BLaER1 treated with 17β-estradiol and CSF1 and Interleukin-3, amounts not matched to agents 10 nM and 100 nM (cell line): ENCODE data around the gene DAND5.
A peak's percentile ranks its signal among the peaks of the same experiment; 100 is the strongest.

Experiments used
- H3K27ac ChIP-seq, 11 experiments: shearing (Covaris generic); formaldehyde crosslinking; 2 replicates each; pipeline ENCODE4 v1.8.1; 2022
- H3K27me3 ChIP-seq, 11 experiments: shearing (Covaris generic); formaldehyde crosslinking; 2 replicates each; pipeline ENCODE4 v1.8.1; 2022
- H3K36me3 ChIP-seq, 11 experiments: shearing (Covaris generic); formaldehyde crosslinking; 2 replicates each; pipeline ENCODE4 v1.8.1; 2022
- H3K4me1 ChIP-seq, 10 experiments: shearing (Covaris generic); formaldehyde crosslinking; 2 replicates each; pipeline ENCODE4 v1.8.1; 2022
- H3K4me2 ChIP-seq, 11 experiments: shearing (Covaris generic); formaldehyde crosslinking; 2 replicates each; pipeline ENCODE4 v1.8.1; 2022
- H3K4me3 ChIP-seq, 10 experiments: shearing (Covaris generic); formaldehyde crosslinking; 2 replicates each; pipeline ENCODE4 v1.8.1; 2022
- H3K9ac ChIP-seq, 11 experiments: shearing (Covaris generic); formaldehyde crosslinking; 2 replicates each; pipeline ENCODE4 v1.8.1; 2022
- H3K9me3 ChIP-seq, 11 experiments: shearing (Covaris generic); formaldehyde crosslinking; replicated peaks in 1 of 11; 2 replicates each; pipeline ENCODE4 v1.8.1; 2022
- H4K20me1 ChIP-seq, 11 experiments: shearing (Covaris generic); formaldehyde crosslinking; 2 replicates each; pipeline ENCODE4 v1.8.1; 2022
- Cebpa-rat ChIP-seq, 11 experiments: shearing (Covaris generic); IDR thresholded peaks; 2 replicates each; pipeline ENCODE4 v1.8.1; 2022

Gene DAND5

GRCh38 chr19:12935071-12935470 lies 34.3 kb upstream of the DAND5 start:
- no peaks in the 10 kb centered on the region for H3K27me3 ChIP-seq
- no peaks in the 10 kb centered on the region for H3K9me3 ChIP-seq
- no peak overlapping the region for H3K4me3 ChIP-seq
- H4K20me1 ChIP-seq, result peaks cover 24 to 46% (median 42%) of the 10 kb centered on the region in 11 experiments
- peaks cover 23 to 36% (median 31%) of the 10 kb centered on the region in 11 experiments for H3K36me3 ChIP-seq
- no peak overlapping the region for H3K27ac ChIP-seq
- no peak overlapping the region for H3K4me2 ChIP-seq
- TF ChIP-seq Cebpa-rat (IDR thresholded peaks at IDR 0.05), result no peak
- peaks cover 44 to 62% (median 53%) of the 10 kb centered on the region in 10 experiments for H3K4me1 ChIP-seq
- H3K9ac ChIP-seq, result no peak overlapping the region

DNA sequence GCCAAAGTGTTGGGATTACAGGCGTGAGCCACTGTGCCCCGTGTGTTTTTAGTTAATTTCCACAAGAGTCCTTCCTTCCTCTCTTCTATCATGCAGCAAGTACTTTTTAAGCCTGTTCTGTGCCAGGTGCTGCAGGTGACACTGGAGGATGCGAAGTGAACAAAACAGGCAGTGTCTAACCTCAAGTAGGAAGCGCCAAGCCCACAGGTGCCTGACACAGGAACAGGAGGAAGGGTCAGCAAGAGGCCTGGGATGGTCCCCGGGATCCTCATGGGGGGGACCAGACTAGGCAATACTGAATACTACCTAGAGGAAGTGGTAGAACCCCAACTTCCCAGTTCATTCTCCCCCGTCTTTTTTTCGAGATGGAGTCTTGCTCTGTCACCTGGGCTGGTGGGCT lies 32.8 kb upstream of the DAND5 start:
- H4K20me1 ChIP-seq, result peaks cover 33 to 46% (median 42%) of the 10 kb centered on the region in 11 experiments
- peak overlapping the region; percentile 78 to 99 (median 92) for H3K4me2 ChIP-seq
- peak overlapping the region; percentile 88 to 100 (median 98); a peak in 21 of 22 replicates for H3K9ac ChIP-seq
- H3K36me3 ChIP-seq, result peaks cover 26 to 36% (median 31%) of the 10 kb centered on the region in 11 experiments
- H3K9me3 ChIP-seq, result no peaks in the 10 kb centered on the region
- peaks cover 55 to 66% (median 61%) of the 10 kb centered on the region in 10 experiments for H3K4me1 ChIP-seq
- peak overlapping the region; percentile 82 to 99 (median 97); a peak in 21 of 22 replicates for H3K27ac ChIP-seq
- no peak for TF ChIP-seq Cebpa-rat (IDR thresholded peaks at IDR 0.05)
- no peaks in the 10 kb centered on the region for H3K27me3 ChIP-seq
- H3K4me3 ChIP-seq, result peak overlapping the region in 9 of 10 experiments; percentile 84 to 100 (median 98); a peak in 16 of 20 replicates

- no peaks in the 10 kb centered on the region for H3K9me3 ChIP-seq
- peaks cover 33 to 36% (median 34%) of the 10 kb centered on the region in 11 experiments for H3K36me3 ChIP-seq
- peak overlapping the region; percentile 88 to 100 (median 98) for H3K9ac ChIP-seq
- H3K4me2 ChIP-seq, result peak overlapping the region; percentile 78 to 99 (median 92)
- peak in 2 of 11 experiments; percentile 25 to 51; a peak in 1 of 22 replicates for TF ChIP-seq Cebpa-rat (IDR thresholded peaks at IDR 0.05)
- H4K20me1 ChIP-seq, result peaks cover 38 to 46% (median 44%) of the 10 kb centered on the region in 11 experiments
- H3K27ac ChIP-seq, result peak overlapping the region; percentile 82 to 99 (median 97)
- peak overlapping the region; percentile 84 to 100 (median 97) for H3K4me3 ChIP-seq
- H3K27me3 ChIP-seq, result no peaks in the 10 kb centered on the region
- H3K4me1 ChIP-seq, result peaks cover 55 to 65% (median 61%) of the 10 kb centered on the region in 10 experiments
These were observed 32.1 kb upstream of the DAND5 start for GRCh38 chr19:12937093-12937926.

- Histone ChIP-seq H3K27me3 (no peaks in the 10 kb centered on the region), H4K20me1 (peaks cover 44 to 47% (median 47%) of the 10 kb centered on the region in 11 experiments), H3K27ac (peak within 1 kb of the TSS; percentile 92 to 99 (median 97)), H3K4me1 (peaks cover 60 to 69% (median 65%) of the 10 kb centered on the region in 10 experiments), H3K4me3 (peak within 1 kb of the TSS; percentile 84 to 100 (median 97)), H3K9ac (peak within 1 kb of the TSS; percentile 96 to 100 (median 99)), H3K4me2 (peak within 1 kb of the TSS; percentile 92 to 99 (median 97)), H3K36me3 (peaks cover 41 to 44% (median 43%) of the 10 kb centered on the region in 11 experiments), H3K9me3 (no peaks in the 10 kb centered on the region)
- TF ChIP-seq Cebpa-rat (IDR thresholded peaks at IDR 0.05), result no peak
These were observed 31.2 kb upstream of the DAND5 start, which contains the start of gene CALR for GRCh38 chr19:12937927-12938778. Gene CALR, plus strand, starts transcription at chr19:12938609. Its CDS starts 71 bp downstream, at chr19:12938680.

DNA sequence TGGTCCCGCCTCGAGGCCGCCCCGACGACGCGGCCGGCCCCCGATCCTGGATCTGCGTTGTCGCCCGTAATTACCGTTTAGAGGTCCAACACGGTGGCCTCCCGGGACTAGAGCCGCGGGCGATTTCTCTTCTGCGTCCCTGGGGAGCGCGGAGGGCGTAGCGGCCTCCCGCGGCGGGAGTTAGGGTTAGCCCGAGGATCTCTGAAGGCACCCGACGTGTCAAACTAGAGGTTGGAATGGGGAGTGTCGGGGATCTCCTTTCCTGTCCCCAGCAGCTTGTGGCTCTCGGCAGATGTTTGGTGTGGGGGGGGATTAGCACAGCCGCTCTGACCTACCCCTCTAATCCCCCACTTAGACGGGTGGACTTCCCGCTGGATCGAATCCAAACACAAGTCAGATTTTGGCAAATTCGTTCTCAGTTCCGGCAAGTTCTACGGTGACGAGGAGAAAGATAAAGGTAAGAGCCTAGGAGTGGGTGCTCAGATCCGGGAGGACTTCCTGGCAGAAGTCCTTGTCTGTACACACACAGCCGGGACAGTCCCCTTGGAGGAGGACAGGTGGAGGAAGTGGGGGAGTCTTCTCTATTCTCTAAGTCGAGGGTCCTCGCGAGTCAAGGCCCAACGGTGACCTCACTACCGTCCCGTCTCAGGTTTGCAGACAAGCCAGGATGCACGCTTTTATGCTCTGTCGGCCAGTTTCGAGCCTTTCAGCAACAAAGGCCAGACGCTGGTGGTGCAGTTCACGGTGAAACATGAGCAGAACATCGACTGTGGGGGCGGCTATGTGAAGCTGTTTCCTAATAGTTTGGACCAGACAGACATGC lies 30.4 kb upstream of the DAND5 start:
- H3K4me1 ChIP-seq, result peaks cover 64 to 72% (median 69%) of the 10 kb centered on the region in 10 experiments

GRCh38 chr19:12939975-12940423 lies 29.4 kb upstream of the DAND5 start:
- Histone ChIP-seq H3K27ac (peak overlapping the region; percentile 92 to 99 (median 97); a peak in 20 of 22 replicates), H3K4me2 (peak overlapping the region; percentile 85 to 99 (median 97)), H4K20me1 (peaks cover 57 to 65% (median 63%) of the 10 kb centered on the region in 11 experiments), H3K9me3 (no peaks in the 10 kb centered on the region), H3K4me1 (peaks cover 63 to 78% (median 72%) of the 10 kb centered on the region in 10 experiments), H3K27me3 (no peaks in the 10 kb centered on the region), H3K9ac (peak overlapping the region; percentile 96 to 100 (median 99)), H3K4me3 (peak overlapping the region; percentile 84 to 100 (median 97)), H3K36me3 (peaks cover 59 to 63% (median 61%) of the 10 kb centered on the region in 11 experiments)
- TF ChIP-seq Cebpa-rat (IDR thresholded peaks at IDR 0.05), result no peak

More for the DNA sequence above, 30.4 kb upstream of the DAND5 start:
- H3K36me3 ChIP-seq, result peaks cover 49 to 53% (median 51%) of the 10 kb centered on the region in 11 experiments
- no peaks in the 10 kb centered on the region for H3K9me3 ChIP-seq
- peak overlapping the region; percentile 96 to 100 (median 99) for H3K9ac ChIP-seq
- peak overlapping the region; percentile 92 to 99 (median 97) for H3K27ac ChIP-seq
- peak overlapping the region; percentile 84 to 100 (median 97) for H3K4me3 ChIP-seq
- no peaks in the 10 kb centered on the region for H3K27me3 ChIP-seq
- TF ChIP-seq Cebpa-rat (IDR thresholded peaks at IDR 0.05), result no peak
- peak overlapping the region; percentile 85 to 99 (median 97) for H3K4me2 ChIP-seq
- H4K20me1 ChIP-seq, result peaks cover 51 to 55% (median 54%) of the 10 kb centered on the region in 11 experiments

GRCh38 chr19:12940897-12941296 lies 28.5 kb upstream of the DAND5 start:
- Histone ChIP-seq H3K4me1 (peaks cover 63 to 77% (median 75%) of the 10 kb centered on the region in 10 experiments), H3K9ac (peak overlapping the region; percentile 96 to 100 (median 99)), H3K4me3 (peak overlapping the region; percentile 84 to 100 (median 97)), H3K27me3 (no peaks in the 10 kb centered on the region), H3K4me2 (peak overlapping the region; percentile 85 to 99 (median 97)), H4K20me1 (peaks cover 57 to 70% (median 66%) of the 10 kb centered on the region in 11 experiments), H3K27ac (peak overlapping the region in 10 of 11 experiments; percentile 92 to 99 (median 97); a peak in 15 of 22 replicates), H3K9me3 (no peaks in the 10 kb centered on the region), H3K36me3 (peaks cover 62 to 66% (median 63%) of the 10 kb centered on the region in 11 experiments)
- no peak for TF ChIP-seq Cebpa-rat (IDR thresholded peaks at IDR 0.05)
